AG10803 (cell line): ENCODE measurements around the gene DSC2.
"Not testable (repeated sequence)": the region's sequence is repeated elsewhere in the genome, so short reads cannot be mapped to it uniquely, and the experiment has no call there.

Source experiments
- DNase-seq: peaks from one replicate; pipeline ENCODE4 v3.0.0; 2010; ENCODE audit warnings: low read depth
- H3K4me3 ChIP-seq: 2 replicates; pipeline ENCODE4 v1.5.1; 2011; ENCODE audit warnings: mild to moderate bottlenecking, low read length, control low read depth
- TF ChIP-seq, protein P1 (sequence below): conservative IDR thresholded peaks from 2 replicates; pipeline ENCODE4 v1.5.1; 2011; ENCODE audit warnings: mild to moderate bottlenecking, low read length, control low read depth, inconsistent platforms

DSC2 gene

GRCh38 chr18:31041271-31042083 is 60.7 kb downstream of the DSC2 start:
- TF ChIP-seq, protein P1, sequence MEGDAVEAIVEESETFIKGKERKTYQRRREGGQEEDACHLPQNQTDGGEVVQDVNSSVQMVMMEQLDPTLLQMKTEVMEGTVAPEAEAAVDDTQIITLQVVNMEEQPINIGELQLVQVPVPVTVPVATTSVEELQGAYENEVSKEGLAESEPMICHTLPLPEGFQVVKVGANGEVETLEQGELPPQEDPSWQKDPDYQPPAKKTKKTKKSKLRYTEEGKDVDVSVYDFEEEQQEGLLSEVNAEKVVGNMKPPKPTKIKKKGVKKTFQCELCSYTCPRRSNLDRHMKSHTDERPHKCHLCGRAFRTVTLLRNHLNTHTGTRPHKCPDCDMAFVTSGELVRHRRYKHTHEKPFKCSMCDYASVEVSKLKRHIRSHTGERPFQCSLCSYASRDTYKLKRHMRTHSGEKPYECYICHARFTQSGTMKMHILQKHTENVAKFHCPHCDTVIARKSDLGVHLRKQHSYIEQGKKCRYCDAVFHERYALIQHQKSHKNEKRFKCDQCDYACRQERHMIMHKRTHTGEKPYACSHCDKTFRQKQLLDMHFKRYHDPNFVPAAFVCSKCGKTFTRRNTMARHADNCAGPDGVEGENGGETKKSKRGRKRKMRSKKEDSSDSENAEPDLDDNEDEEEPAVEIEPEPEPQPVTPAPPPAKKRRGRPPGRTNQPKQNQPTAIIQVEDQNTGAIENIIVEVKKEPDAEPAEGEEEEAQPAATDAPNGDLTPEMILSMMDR = no peak
- DNase-seq = no peak
- no peak overlapping the region for H3K4me3 ChIP-seq

DNA sequence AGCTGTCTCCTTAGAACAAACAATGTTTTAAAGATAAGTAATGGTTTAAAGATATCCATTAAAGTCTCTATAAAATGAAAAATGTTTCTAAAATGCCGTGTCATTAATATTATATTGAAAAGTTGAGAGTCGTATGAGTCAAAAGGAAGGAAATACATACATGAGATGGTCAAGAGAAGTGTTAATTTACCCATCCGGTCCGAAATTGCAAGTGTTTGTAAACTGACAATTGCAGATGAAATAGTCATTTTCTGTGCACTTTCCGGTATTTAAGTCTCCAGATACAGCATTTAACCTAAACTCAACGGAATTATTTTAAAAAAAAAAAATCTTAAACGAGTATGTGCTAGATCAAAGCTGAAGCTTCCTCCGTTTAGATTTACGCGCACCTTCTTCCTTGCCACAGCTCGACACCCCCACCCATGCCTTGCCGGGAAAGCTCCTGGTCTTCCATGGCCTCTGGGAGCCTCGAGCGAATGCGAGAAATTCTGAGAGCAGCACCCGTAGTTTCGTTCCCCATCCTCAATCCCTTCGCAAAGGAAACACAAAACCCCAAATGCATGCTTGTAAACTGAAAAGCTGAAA is 61.4 kb downstream of the DSC2 start:
- DNase-seq = no peak
- TF ChIP-seq, protein P1 = no peak
- H3K4me3 ChIP-seq = no peak overlapping the region

GRCh38 chr18:31039426-31039825 is 62.8 kb downstream of the DSC2 start:
- no peak overlapping the region for H3K4me3 ChIP-seq
- TF ChIP-seq, protein P1 = no peak
- DNase-seq = no peak

- not testable (repeated sequence) for DNase-seq
These were observed 64.5 kb downstream of the DSC2 start for GRCh38 chr18:31037686-31038085.

GRCh38 chr18:31034541-31034940 is 67.7 kb downstream of the DSC2 start:
- TF ChIP-seq, protein P1 = no peak
- H3K4me3 ChIP-seq = no peak overlapping the region
- no peak for DNase-seq

More at GRCh38 chr18:31037686-31038085, 64.5 kb downstream of the DSC2 start:
- H3K4me3 ChIP-seq = not testable (repeated sequence)

GRCh38 chr18:31030574-31031278 is 71.5 kb downstream of the DSC2 start:
- H3K4me3 ChIP-seq = no peak overlapping the region
- no peak for DNase-seq
- TF ChIP-seq, protein P1 = no peak

- no peak for DNase-seq
- no peak overlapping the region for H3K4me3 ChIP-seq
- TF ChIP-seq, protein P1 = no peak
These were observed 86.3 kb downstream of the DSC2 start for GRCh38 chr18:31015715-31016434.

GRCh38 chr18:31011455-31011854 is 90.8 kb downstream of the DSC2 start:
- not testable (repeated sequence) for H3K4me3 ChIP-seq, DNase-seq
